H9 (cell line): ENCODE data around the gene FBXO27. TPM values are rescaled to one million over a fixed set of nuclear protein-coding genes. Genes with fewer than 3 reads are reported as not detected.
A peak's percentile ranks its signal among the peaks of the same experiment; 100 is the strongest.

Experiments
- DNase-seq: peaks from one replicate; pipeline ENCODE4 v3.0.0-alpha.2; 2017
- H2AFZ ChIP-seq: one replicate; pipeline ENCODE4 v1.6.1; 2013; ENCODE audit warnings: mild to moderate bottlenecking, low read length, control low read depth, moderate library complexity
- H2AK5ac ChIP-seq: 2 replicates; pipeline ENCODE4 v1.6.1; 2013; ENCODE audit warnings: low read length, control low read depth, mixed read lengths; ENCODE audit not compliant: insufficient read length
- H2BK120ac ChIP-seq: one replicate; pipeline ENCODE4 v1.6.1; 2013; ENCODE audit warnings: low read depth, mild to moderate bottlenecking, low read length, control low read depth, inconsistent platforms; ENCODE audit not compliant: poor library complexity, severe bottlenecking
- H2BK12ac ChIP-seq: 2 replicates; pipeline ENCODE4 v1.6.1; 2013; ENCODE audit warnings: low read length, control low read depth, mixed read lengths, low read depth; ENCODE audit not compliant: insufficient read length
- H2BK15ac ChIP-seq: 2 replicates; pipeline ENCODE4 v1.6.1; 2013; ENCODE audit warnings: low read depth, low read length, control low read depth
- H2BK20ac ChIP-seq: one replicate; pipeline ENCODE4 v1.6.1; 2013; ENCODE audit warnings: low read depth, mild to moderate bottlenecking, low read length, control low read depth, inconsistent platforms; ENCODE audit not compliant: poor library complexity, severe bottlenecking
- H2BK5ac ChIP-seq: 2 replicates; pipeline ENCODE4 v1.6.1; 2013; ENCODE audit warnings: low read length, control low read depth, mixed read lengths; ENCODE audit not compliant: insufficient read length
- H3K14ac ChIP-seq: 2 replicates; pipeline ENCODE4 v1.6.1; 2013; ENCODE audit warnings: low read length, control low read depth; ENCODE audit not compliant: insufficient read depth
- H3K18ac ChIP-seq: 2 replicates; pipeline ENCODE4 v1.6.1; 2013; ENCODE audit warnings: low read depth, mild to moderate bottlenecking, mixed read lengths, low read length, control low read depth; ENCODE audit not compliant: insufficient read length
- H3K23ac ChIP-seq: 2 replicates; pipeline ENCODE4 v1.6.1; 2013; ENCODE audit warnings: low read length, control low read depth, mixed read lengths, low read depth; ENCODE audit not compliant: insufficient read length
- H3K23me2 ChIP-seq: 2 replicates; pipeline ENCODE4 v1.6.1; 2013; ENCODE audit warnings: low read depth, mild to moderate bottlenecking, mixed read lengths, low read length, control low read depth; ENCODE audit not compliant: insufficient read length, poor library complexity, severe bottlenecking
- H3K27ac ChIP-seq: 2 replicates; pipeline ENCODE4 v1.5.1; 2013; ENCODE audit warnings: low read length, control low read depth, mixed read lengths, low read depth; ENCODE audit not compliant: insufficient read length
- H3K27me3 ChIP-seq: 2 replicates; pipeline ENCODE4 v1.6.1; 2013; ENCODE audit warnings: low read length, control low read depth, inconsistent platforms; ENCODE audit not compliant: insufficient read depth
- H3K4ac ChIP-seq: 2 replicates; pipeline ENCODE4 v1.6.1; 2013; ENCODE audit warnings: low read depth, mild to moderate bottlenecking, control low read depth, inconsistent platforms, low read length, moderate library complexity
- H3K4me1 ChIP-seq: 2 replicates; pipeline ENCODE4 v1.6.1; 2013; ENCODE audit warnings: low read length, control low read depth, inconsistent platforms; ENCODE audit not compliant: insufficient read depth
- H3K4me2 ChIP-seq: 2 replicates; pipeline ENCODE4 v1.6.1; 2013; ENCODE audit warnings: low read length, control low read depth, mixed read lengths; ENCODE audit not compliant: insufficient read length, insufficient read depth
- H3K56ac ChIP-seq: 2 replicates; pipeline ENCODE4 v1.6.1; 2013; ENCODE audit warnings: low read depth, mild to moderate bottlenecking, mixed read lengths, low read length, control low read depth; ENCODE audit not compliant: insufficient read length
- H3K79me1 ChIP-seq: 2 replicates; pipeline ENCODE4 v1.6.1; 2013; ENCODE audit warnings: low read depth, mild to moderate bottlenecking, moderate library complexity, low read length, control low read depth, inconsistent platforms; ENCODE audit not compliant: insufficient read depth, poor library complexity, severe bottlenecking
- H3K79me2 ChIP-seq: 2 replicates; pipeline ENCODE4 v1.6.1; 2013; ENCODE audit warnings: low read length, control low read depth, inconsistent platforms; ENCODE audit not compliant: insufficient read depth
- H3K9ac ChIP-seq: 2 replicates; pipeline ENCODE4 v1.6.1; 2013; ENCODE audit warnings: low read length, control low read depth, mixed read lengths; ENCODE audit not compliant: insufficient read length; ENCODE audit errors: extremely low read depth
- H3K9me3 ChIP-seq: one replicate; pipeline ENCODE4 v1.6.1; 2013; ENCODE audit warnings: low read depth, low read length, inconsistent platforms; ENCODE audit not compliant: control insufficient read depth
- H3T11ph ChIP-seq: one replicate; pipeline ENCODE4 v1.6.1; 2013; ENCODE audit warnings: mild to moderate bottlenecking, low read length, control low read depth, inconsistent platforms
- H4K20me1 ChIP-seq: one replicate; pipeline ENCODE4 v1.6.1; 2013; ENCODE audit not compliant: control insufficient read depth, insufficient read length, insufficient read depth
- H4K5ac ChIP-seq: 2 replicates; pipeline ENCODE4 v1.6.1; 2013; ENCODE audit warnings: low read depth, mild to moderate bottlenecking, mixed read lengths, low read length, control low read depth; ENCODE audit not compliant: insufficient read length
- H4K8ac ChIP-seq: replicated peaks from 2 replicates; pipeline ENCODE4 v1.6.1; 2013; ENCODE audit warnings: low read length, control low read depth, mixed read lengths, low read depth; ENCODE audit not compliant: insufficient read length
- H4K91ac ChIP-seq: 2 replicates; pipeline ENCODE4 v1.6.1; 2013; ENCODE audit warnings: low read depth, mild to moderate bottlenecking, moderate library complexity, mixed read lengths, low read length, control low read depth; ENCODE audit not compliant: insufficient read length
- H3K27ac Mint-ChIP-seq, 3 experiments: 2 replicates in 2 of 3; 3 replicates in 1 of 3; pipeline ENCODE4 v1.8.0; 2020 to 2021; ENCODE audit warnings: mixed read lengths in 3 of 3, mild to moderate bottlenecking in 1 of 3, moderate library complexity in 1 of 3
- H3K27me3 Mint-ChIP-seq: 2 replicates; pipeline ENCODE4 v1.8.0; 2021; ENCODE audit warnings: low read depth, mild to moderate bottlenecking, moderate library complexity, mixed read lengths
- H3K36me3 Mint-ChIP-seq, 3 experiments: 2 replicates in 2 of 3; 3 replicates in 1 of 3; pipeline ENCODE4 v1.8.0; 2020 to 2021; ENCODE audit warnings: low read depth in 3 of 3, mixed read lengths in 3 of 3; ENCODE audit not compliant: insufficient read depth in 1 of 3
- H3K4me1 Mint-ChIP-seq, 2 experiments: 2 replicates each; pipeline ENCODE4 v1.8.0; 2020; ENCODE audit warnings: mixed read lengths in 2 of 2
- H3K4me3 Mint-ChIP-seq, 2 experiments: 2 replicates in 1 of 2; 3 replicates in 1 of 2; pipeline ENCODE4 v1.8.0; 2020 to 2021; ENCODE audit warnings: mild to moderate bottlenecking in 2 of 2, mixed read lengths in 2 of 2, moderate library complexity in 1 of 2
- H3K9me3 Mint-ChIP-seq, 2 experiments: 2 replicates in 1 of 2; 3 replicates in 1 of 2; pipeline ENCODE4 v1.8.0; 2020; ENCODE audit warnings: mild to moderate bottlenecking in 2 of 2, mixed read lengths in 2 of 2, moderate library complexity in 1 of 2
- WGBS: extraction: QIAGEN DNeasy Blood & Tissue Kit; methylation state at CpG from one replicate; pipeline ENCODE4 v1.1.7; 2013; ENCODE audit warnings: missing lambda C conversion rate, low lambda C conversion rate, mixed read lengths; ENCODE audit not compliant: insufficient read length; ENCODE audit errors: extremely low coverage; 5-methylcytosine and 5-hydroxymethylcytosine counted together
- total RNA-seq: library from RNA; stranded (reverse); gene quantifications from 2 replicates; pipeline ENCODE4 v1.2.1, GENCODE V29; 2021
- TF ChIP-seq, protein P1 (sequence below): fragments of 200-600 bp; sonication (generic); conservative IDR thresholded peaks from 3 replicates; pipeline ENCODE4 v1.8.0; 2021; ENCODE audit warnings: antibody characterized with exemption, mild to moderate bottlenecking

Gene FBXO27
- total RNA-seq, 1 experiment from 2014 or later = 14.5 TPM

DNA sequence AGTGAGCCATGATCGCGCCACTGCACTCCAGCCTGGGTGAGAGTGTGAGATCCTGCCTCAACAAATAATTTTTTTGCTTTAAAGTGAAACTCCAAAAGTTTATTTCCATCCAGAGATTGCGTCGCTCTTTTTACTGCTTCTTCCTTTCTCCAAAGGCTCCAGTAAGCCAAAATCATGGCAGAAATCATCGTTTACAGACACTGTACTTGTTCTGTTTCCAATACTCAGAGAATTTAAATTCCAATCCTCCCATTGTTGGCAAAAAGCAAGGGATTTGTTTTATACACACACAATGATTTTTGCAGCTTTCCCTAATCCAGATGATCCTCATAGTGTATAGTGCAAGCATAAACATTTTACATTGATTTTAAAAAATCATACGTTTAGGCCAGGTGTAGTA, 15.3 kb downstream of the FBXO27 start:
- DNase-seq = no peak
- Histone ChIP-seq H4K20me1 (no peaks in the 10 kb centered on the region), H2AFZ (no peak overlapping the region), H2BK20ac (no peak overlapping the region), H3K4me2 (no peak overlapping the region), H4K91ac (no peak overlapping the region), H3K18ac (no peak overlapping the region), H3K4ac (no peak overlapping the region), H3K56ac (no peak overlapping the region), H3K9me3 (no peaks in the 10 kb centered on the region), H3K27me3 (no peaks in the 10 kb centered on the region; the same call in 1 of the 2 replicates), H4K8ac (no peak overlapping the region), H4K5ac (no peak overlapping the region), H2BK12ac (no peak overlapping the region), H3K23ac (no peak overlapping the region), H3K4me1 (no peaks in the 10 kb centered on the region), H3K79me1 (no peaks in the 10 kb centered on the region), H3K27ac (no peak overlapping the region), H3K79me2 (no peaks in the 10 kb centered on the region), H3K14ac (no peak overlapping the region), H2AK5ac (no peak overlapping the region), H2BK15ac (no peak overlapping the region), H3T11ph (no peak overlapping the region), H3K23me2 (no peaks in the 10 kb centered on the region), H2BK120ac (no peak overlapping the region), H2BK5ac (no peak overlapping the region), H3K9ac (no peak overlapping the region)
- H3K27me3 Mint-ChIP-seq = no peaks in the 10 kb centered on the region; the same call in none of the 2 replicates
- no peaks in the 10 kb centered on the region for H3K4me1 Mint-ChIP-seq
- H3K9me3 Mint-ChIP-seq = no peaks in the 10 kb centered on the region
- no peak overlapping the region for H3K4me3 Mint-ChIP-seq
- no CpG with 5 or more reads among the region's 6 CpGs for WGBS
- peaks cover 0 to 10% (median 3%) of the 10 kb centered on the region in 3 experiments; a peak in 3 of 7 replicates for H3K36me3 Mint-ChIP-seq
- peak overlapping the region in 1 of 3 experiments; percentile 38; a peak in 1 of 7 replicates for H3K27ac Mint-ChIP-seq
- TF ChIP-seq, protein P1, sequence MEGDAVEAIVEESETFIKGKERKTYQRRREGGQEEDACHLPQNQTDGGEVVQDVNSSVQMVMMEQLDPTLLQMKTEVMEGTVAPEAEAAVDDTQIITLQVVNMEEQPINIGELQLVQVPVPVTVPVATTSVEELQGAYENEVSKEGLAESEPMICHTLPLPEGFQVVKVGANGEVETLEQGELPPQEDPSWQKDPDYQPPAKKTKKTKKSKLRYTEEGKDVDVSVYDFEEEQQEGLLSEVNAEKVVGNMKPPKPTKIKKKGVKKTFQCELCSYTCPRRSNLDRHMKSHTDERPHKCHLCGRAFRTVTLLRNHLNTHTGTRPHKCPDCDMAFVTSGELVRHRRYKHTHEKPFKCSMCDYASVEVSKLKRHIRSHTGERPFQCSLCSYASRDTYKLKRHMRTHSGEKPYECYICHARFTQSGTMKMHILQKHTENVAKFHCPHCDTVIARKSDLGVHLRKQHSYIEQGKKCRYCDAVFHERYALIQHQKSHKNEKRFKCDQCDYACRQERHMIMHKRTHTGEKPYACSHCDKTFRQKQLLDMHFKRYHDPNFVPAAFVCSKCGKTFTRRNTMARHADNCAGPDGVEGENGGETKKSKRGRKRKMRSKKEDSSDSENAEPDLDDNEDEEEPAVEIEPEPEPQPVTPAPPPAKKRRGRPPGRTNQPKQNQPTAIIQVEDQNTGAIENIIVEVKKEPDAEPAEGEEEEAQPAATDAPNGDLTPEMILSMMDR = no peak
